A673 (cell line): ENCODE data around the gene CTNNA3. TPM values are rescaled to one million over a fixed set of nuclear protein-coding genes. Genes with fewer than 3 reads are reported as not detected.
"Not testable (repeated sequence)": the region's sequence is repeated elsewhere in the genome, so short reads cannot be mapped to it uniquely, and the experiment has no call there.

Experiments used
- BruUV-seq: library from RNA; stranded (reverse); fragments of 400-500 nt; replicated peaks from 2 replicates; lab custom pipeline; 2021; lab: Mats Ljungman, UMichigan
- CTCF ChIA-PET: fragments of 300-600 bp; sonication (Branson Sonifier 250); formaldehyde crosslinking; loops from one replicate; lab custom pipeline; 2022; ENCODE audit warnings: antibody characterized with exemption; lab: Charles Lee
- POLR2A ChIA-PET: fragments of 300-600 bp; sonication (Branson Sonifier 250); formaldehyde crosslinking; loops from one replicate; lab custom pipeline; 2022; ENCODE audit warnings: antibody characterized with exemption; ENCODE audit not compliant: low non-redundant PET; lab: Charles Lee
- DNase-seq: peaks from one replicate; pipeline ENCODE4 v3.0.0-alpha.2; 2015; ENCODE audit warnings: low spot score
- H3K27ac ChIP-seq: fragments of 200-600 bp; sonication (generic); 2 replicates; pipeline ENCODE4 v1.5.1; 2016; ENCODE audit warnings: mixed run types, low read depth, mild to moderate bottlenecking, mixed read lengths, antibody characterized with exemption, low read length; ENCODE audit not compliant: poor library complexity, severe bottlenecking
- H3K27me3 ChIP-seq: fragments of 200-600 bp; sonication (generic); replicated peaks from 2 replicates; pipeline ENCODE4 v1.6.1; 2017; ENCODE audit warnings: mixed run types, low read depth, mild to moderate bottlenecking, mixed read lengths, antibody characterized with exemption, low read length; ENCODE audit not compliant: insufficient read depth, poor library complexity
- H3K36me3 ChIP-seq: fragments of 200-600 bp; sonication (generic); 2 replicates; pipeline ENCODE4 v1.6.1; 2016; ENCODE audit warnings: mixed run types, mild to moderate bottlenecking, mixed read lengths, antibody characterized with exemption, low read length; ENCODE audit not compliant: insufficient read depth, poor library complexity, severe bottlenecking
- H3K4me1 ChIP-seq: fragments of 200-600 bp; sonication (generic); 2 replicates; pipeline ENCODE4 v1.6.1; 2017; ENCODE audit warnings: mixed run types, mild to moderate bottlenecking, mixed read lengths, antibody characterized with exemption, low read length; ENCODE audit not compliant: insufficient read depth, poor library complexity, severe bottlenecking
- H3K4me3 ChIP-seq: fragments of 200-600 bp; sonication (generic); 2 replicates; pipeline ENCODE4 v1.5.1; 2016; ENCODE audit warnings: low read depth, mixed run types, mild to moderate bottlenecking, mixed read lengths, low read length; ENCODE audit not compliant: poor library complexity, severe bottlenecking
- H3K9me3 ChIP-seq: fragments of 200-600 bp; sonication (generic); 2 replicates; pipeline ENCODE4 v1.6.1; 2016; ENCODE audit warnings: mixed run types, low read depth, mild to moderate bottlenecking, mixed read lengths, antibody characterized with exemption, low read length; ENCODE audit not compliant: poor library complexity, severe bottlenecking
- CTCF ChIP-seq: fragments of 300-800, 200-600 bp; sonication (generic); conservative IDR thresholded peaks from 2 replicates; pipeline ENCODE4 v1.5.1; 2017; ENCODE audit warnings: low read depth, mild to moderate bottlenecking, antibody characterized with exemption, low read length, moderate library complexity, mixed read lengths
- EZH2 ChIP-seq: fragments of 200-600 bp; sonication (generic); IDR thresholded peaks from 2 replicates; pipeline ENCODE4 v1.6.1; 2017; ENCODE audit warnings: borderline replicate concordance, low read depth, mild to moderate bottlenecking, mixed read lengths, antibody characterized with exemption, low read length; ENCODE audit not compliant: poor library complexity, severe bottlenecking
- intact Hi-C: fragments of 100-400 bp; cut with micrococcal nuclease; formaldehyde crosslinking; loops from one replicate; pipeline ENCODE4 v1.10.0; 2022; ENCODE audit not compliant: unreplicated experiment
- total RNA-seq: library from RNA; stranded (reverse); gene quantifications from 2 replicates; pipeline ENCODE4 v1.2.3, GENCODE V29; 2021

CTNNA3 gene
- total RNA-seq, 1 experiment from 2014 or later = not detected

GRCh38 chr10:67221939-67222494 lies 474.0 kb downstream of the CTNNA3 start:
- no TSS peak for BruUV-seq

GRCh38 chr10:67211680-67212079 lies 484.3 kb downstream of the CTNNA3 start:
- POLR2A ChIA-PET = no interaction called here
- TF ChIP-seq EZH2 (no peak), CTCF (no peak)
- Histone ChIP-seq H3K36me3 (no peaks in the 10 kb centered on the region), H3K4me1 (no peaks in the 10 kb centered on the region), H3K27me3 (peaks cover 3% of the 10 kb centered on the region), H3K4me3 (no peak overlapping the region), H3K27ac (no peak overlapping the region), H3K9me3 (no peaks in the 10 kb centered on the region)
- no peak for DNase-seq
- CTCF ChIA-PET = no interaction called here
- intact Hi-C loops = no loop called here
- BruUV-seq = no TSS peak

More at GRCh38 chr10:67221939-67222494, 474.0 kb downstream of the CTNNA3 start:
- no peak overlapping the region for H3K4me3 ChIP-seq
- H3K9me3 ChIP-seq = no peaks in the 10 kb centered on the region
- POLR2A ChIA-PET = no interaction called here
- DNase-seq = no peak
- TF ChIP-seq EZH2 = no peak
- TF ChIP-seq CTCF = no peak
- H3K4me1 ChIP-seq = no peaks in the 10 kb centered on the region
- no peaks in the 10 kb centered on the region for H3K36me3 ChIP-seq
- intact Hi-C loops = no loop called here
- H3K27me3 ChIP-seq = no peaks in the 10 kb centered on the region
- CTCF ChIA-PET = no interaction called here
- H3K27ac ChIP-seq = no peak overlapping the region

- H3K4me1 ChIP-seq, H3K36me3 ChIP-seq, H3K27ac ChIP-seq, CTCF ChIA-PET, DNase-seq, H3K4me3 ChIP-seq, H3K27me3 ChIP-seq, POLR2A ChIA-PET, H3K9me3 ChIP-seq, intact Hi-C loops, BruUV-seq: not testable (repeated sequence)
These were observed 488.1 kb downstream of the CTNNA3 start for GRCh38 chr10:67207923-67208322.
